Nucleus accumbens (tissue), 56 donors: ENCODE measurements around the gene PFN3.
"Not testable (repeated sequence)": the region's sequence is repeated elsewhere in the genome, so short reads cannot be mapped to it uniquely, and the experiment has no call there.

Experiments used
- DNase-seq, 56 donors: peaks; one replicate each; lab custom pipeline; 2025; lab: John Stamatoyannopoulos, UW

Gene PFN3

DNA sequence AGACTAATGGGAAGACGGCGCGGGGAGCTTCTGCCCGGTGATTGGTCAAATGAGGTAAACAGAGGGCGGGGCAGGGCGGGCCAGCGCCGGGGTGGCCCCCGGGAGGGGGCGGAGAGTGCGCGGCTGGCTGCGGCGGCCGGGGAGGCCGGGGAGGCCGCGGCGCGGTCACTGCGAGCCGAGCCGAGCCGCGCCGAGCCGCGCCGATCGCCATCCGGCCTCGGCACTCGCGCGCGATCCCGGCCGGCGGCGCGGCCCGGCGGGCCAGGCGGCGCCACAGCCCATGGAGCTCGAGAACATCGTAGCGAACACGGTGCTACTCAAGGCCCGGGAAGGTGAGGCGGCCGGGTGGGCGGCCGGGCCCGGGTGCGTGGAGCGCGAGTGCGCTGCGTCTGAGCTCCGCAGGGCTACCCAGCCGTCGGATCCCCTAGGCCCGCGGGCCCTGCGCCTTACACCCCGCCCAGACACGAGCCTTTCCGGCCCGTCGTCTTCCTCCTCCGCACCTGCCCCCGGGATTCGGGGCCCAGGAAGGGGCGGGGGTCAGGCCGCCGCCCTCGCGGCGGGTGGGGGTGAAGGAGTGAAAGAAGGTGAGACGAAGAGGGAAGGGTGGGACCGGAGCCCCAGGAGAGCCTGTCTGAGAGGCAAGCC lies 26.2 kb upstream of the PFN3 start, which contains the start of gene GRK6:
Gene GRK6, plus strand, starts transcription at position 111 of the 645 bp plus-strand sequence. Its CDS starts 170 bp downstream, at position 281.
- DNase-seq: peak in 10 of 56 donors; percentile 22 to 71 (median 64)

- peak; percentile 94 to 100 (median 100) for DNase-seq
Observed at GRCh38 chr5:177425801-177426565, 25.5 kb upstream of the PFN3 start.

- DNase-seq: no peak
Observed at GRCh38 chr5:177425196-177425800, 24.8 kb upstream of the PFN3 start.

DNA sequence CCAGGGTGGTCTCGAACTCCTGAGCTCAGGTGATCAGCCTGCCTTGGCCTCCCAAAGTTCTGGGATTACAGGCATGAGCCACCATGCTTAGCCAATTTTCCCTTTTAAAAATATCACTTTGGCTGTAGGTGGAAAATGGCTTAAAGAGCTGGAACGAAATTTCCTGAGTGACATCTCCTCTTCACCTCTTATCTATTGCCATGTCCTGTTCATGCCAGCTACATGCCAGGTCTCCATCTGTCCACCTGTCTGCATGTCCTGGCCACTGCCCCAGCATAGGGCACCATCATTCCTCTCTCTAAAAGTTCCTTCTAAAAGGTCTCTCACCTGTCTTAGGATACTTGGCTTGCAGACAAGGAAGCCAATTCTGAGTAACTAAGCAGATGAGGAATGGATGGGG lies 23.2 kb upstream of the PFN3 start:
- no peak for DNase-seq

- DNase-seq: no peak
Observed at GRCh38 chr5:177421062-177421798, 20.8 kb upstream of the PFN3 start.

DNA sequence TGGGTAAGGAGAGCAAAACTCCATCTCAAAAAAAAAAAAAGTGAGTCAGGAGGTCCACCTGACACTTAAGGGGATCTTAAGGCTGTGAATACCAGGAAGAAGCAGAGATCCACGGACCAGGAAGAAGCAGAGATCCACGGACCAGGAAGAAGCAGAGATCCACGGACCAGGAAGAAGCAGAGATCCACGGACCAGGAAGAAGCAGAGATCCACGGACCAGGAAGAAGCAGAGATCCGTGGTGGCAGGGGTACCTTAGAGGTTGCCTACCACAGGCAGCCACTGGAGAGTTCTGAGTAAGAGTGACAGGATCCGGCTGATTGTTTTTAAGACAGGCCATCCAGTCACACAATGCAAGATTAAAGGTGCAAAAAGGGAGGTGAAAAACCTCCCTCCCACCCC lies 20.0 kb upstream of the PFN3 start:
- not testable (repeated sequence) for DNase-seq

DNA sequence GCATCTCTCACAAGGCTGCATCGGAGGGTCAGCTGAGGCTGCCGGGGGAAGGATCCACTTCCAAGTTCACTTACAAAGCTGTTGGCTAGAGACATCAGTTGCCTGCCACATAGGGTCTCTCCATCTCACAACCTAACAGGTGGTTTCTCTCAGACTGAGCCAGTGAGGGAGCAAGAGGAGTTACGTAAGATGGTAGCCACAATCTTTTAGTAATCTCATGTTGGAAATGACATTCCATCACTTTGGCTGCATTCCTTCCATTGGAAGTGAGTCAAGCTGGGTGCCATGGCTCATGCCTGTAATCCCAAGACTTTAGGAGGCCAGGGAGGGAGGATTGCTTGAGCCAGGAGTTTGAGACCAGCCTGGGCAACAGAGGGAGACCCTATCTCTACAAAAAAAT lies 18.6 kb upstream of the PFN3 start:
- no peak for DNase-seq

GRCh38 chr5:177417081-177417480 lies 16.6 kb upstream of the PFN3 start:
- DNase-seq: not testable (repeated sequence)

DNA sequence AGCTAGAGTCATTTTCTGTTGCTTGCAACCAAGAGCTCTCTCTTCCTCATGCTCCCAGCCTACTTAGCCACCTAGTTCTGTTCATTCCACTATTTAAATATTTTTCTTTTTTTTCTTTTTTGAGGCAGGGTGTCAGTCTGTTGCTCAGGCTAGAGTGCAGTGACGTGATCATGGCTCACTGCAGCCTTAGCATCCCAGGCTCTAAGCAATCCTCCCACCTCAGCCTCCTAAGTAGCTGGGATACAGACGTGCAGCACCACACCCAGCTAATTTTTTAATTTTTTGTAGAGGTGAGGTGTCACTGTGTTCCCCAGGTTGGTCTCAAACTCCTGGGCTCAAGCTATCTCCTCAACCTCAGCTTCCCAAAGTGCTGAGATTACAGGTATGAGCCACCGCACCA lies 14.0 kb upstream of the PFN3 start:
- peak in 2 of 56 donors; percentile 13 to 33 for DNase-seq

DNA sequence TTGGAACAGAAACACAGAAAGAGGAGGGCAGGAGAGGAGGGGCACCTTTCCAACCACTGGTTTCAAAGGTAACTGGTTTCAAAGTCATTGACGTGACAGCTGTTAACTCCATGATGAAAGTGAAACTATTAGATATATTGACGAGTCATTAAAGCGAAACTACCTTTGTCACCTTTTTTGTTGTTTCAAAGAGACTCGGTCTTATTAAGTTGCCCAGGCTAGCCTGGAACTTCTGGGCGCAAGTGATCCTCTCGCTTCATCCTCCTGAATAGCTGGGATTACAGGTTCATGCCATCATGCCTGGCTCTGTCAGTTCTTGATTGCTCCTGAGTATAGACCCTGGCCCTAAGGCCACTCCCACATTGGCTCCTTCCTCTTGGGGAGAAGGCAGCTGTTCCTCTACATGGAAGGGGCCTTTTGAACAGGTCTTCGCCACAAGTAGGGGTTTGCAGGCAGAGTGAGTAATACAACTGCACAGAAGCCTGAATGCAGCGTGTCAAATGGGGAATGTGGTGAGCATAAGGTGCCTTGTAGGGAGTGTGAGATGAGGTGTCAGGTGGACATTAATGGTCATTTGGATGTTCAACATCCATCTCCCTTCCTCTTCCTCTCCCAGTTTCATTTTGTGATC lies 12.3 kb upstream of the PFN3 start:
- DNase-seq: no peak

DNA sequence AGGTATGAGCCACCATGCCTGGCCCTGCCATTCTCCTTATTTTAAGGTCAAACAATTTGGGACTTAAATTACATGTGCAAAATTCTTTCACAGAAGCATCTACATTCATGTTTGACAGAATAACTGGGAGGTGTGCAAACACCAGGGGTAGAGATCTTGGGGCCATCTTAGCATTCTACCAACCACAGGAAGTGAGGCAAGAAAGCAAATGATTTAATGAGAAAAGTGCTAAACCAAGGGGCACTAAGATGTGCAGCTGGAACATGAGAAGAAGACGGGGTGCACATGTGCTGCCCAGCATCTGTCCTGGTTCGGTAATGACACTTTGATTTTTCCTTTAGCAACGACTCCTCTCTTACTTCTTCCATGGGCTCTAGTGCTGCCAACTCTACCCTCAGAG lies 10.1 kb upstream of the PFN3 start:
- DNase-seq: no peak

- DNase-seq: no peak
Observed at GRCh38 chr5:177409043-177409801, 8.8 kb upstream of the PFN3 start, which contains the start of gene F12. F12 (minus strand) TSS chr5:177409564; CDS start chr5:177409527, 37 bp downstream.

GRCh38 chr5:177405805-177406204 lies 5.3 kb upstream of the PFN3 start:
- DNase-seq: peak in 2 of 56 donors; percentile 10 to 11

GRCh38 chr5:177405312-177405711 lies 4.9 kb upstream of the PFN3 start:
- DNase-seq: no peak

DNA sequence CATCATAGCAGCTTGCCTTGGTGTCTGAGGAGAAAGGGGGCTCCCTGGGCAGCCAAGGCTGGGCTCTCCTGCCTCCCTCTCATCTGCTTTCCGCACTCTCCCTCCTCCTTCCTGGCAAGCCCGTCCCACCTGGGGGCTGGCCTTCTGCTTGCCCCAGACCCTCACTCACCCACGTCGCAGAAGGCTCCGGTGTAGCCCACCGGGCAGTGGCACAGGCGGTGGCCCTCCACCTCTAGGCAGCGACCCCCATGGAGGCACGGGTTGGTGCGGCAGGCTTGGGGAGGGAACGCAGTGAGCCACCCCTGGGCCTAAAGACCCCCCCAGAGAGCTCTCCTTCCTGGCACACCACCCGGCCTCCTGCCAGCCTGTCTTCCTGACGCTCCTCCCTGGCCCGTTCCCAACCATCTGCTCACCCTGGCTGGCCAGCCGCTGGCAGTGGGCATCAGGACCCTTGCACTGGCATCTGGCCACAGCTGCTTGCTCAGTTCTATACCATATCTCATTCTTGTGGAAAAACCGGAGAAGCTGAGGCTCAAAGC lies 4.2 kb upstream of the PFN3 start:
- no peak for DNase-seq

DNA sequence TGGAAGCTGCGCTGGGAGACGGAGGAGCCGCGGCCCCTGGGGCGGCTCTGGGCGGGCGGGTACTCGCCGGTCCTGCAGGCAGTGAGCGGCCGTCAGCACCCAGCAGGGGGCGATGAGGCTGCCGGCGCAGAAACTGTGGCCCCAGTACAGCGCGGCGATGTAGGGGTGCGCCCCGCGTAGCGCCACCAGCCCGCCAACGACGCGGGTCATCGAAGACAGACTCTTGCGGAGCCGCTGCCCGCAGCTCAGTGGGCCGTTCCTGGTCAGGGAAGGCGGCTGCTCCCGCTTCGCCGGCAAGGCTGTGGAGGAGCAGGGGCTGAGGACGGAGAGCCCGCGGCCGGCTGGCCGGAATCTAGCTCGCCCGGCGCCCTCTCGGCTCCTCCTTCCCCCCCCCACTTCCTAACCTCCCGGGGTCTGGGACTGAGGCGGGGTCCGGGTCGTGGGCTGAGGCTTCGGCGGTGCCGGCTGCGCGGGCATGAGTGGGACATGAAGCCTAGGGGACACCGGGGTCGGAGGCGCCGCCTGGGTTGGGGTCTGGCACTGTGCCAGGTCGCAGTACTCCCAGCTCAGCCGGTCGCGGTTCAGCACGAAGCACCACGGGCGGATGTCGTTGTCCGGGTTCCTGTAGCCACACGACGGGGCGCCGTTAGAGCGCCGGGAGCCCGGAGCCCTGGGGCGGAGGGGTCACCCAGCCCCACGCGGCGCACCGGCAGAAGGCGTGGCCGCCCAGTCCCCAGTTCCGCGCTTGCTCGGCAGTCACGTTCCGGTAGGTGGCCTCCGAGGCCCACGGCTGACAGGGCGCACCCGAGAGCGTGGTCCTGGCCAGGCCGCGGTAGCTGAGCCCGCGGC lies 3.6 kb upstream of the PFN3 start:
- peak in 47 of 56 donors; percentile 17 to 79 (median 49) for DNase-seq

GRCh38 chr5:177403102-177403791 lies 2.8 kb upstream of the PFN3 start:
- peak in 26 of 56 donors; percentile 25 to 64 (median 46) for DNase-seq
